ENCODE measurements around the gene MXI1. TPM values are rescaled to one million over a fixed set of nuclear protein-coding genes. Genes with fewer than 3 reads are reported as not detected.

MXI1 gene
- total and polyA plus RNA-seq, 2 experiments from 2014 or later: 5.1 to 8.5 TPM

GRCh38 chr10:110273474-110273873 lies 66.1 kb downstream of the MXI1 start:
- Histone ChIP-seq H3K27ac (ENCODE audit: low read depth) (no peak overlapping the region), H3K4me1 (ENCODE audit: insufficient read depth) (no peaks in the 10 kb centered on the region), H3K27me3 (ENCODE audit: insufficient read depth) (no peaks in the 10 kb centered on the region), H2AFZ (no peak overlapping the region), H3K4me3 (no peak overlapping the region), H3K4me2 (no peak overlapping the region), H3K79me2 (replicated peaks; ENCODE audit: insufficient read depth) (no peaks in the 10 kb centered on the region), H3F3A (replicated peaks; ENCODE audit: low read depth) (no peaks in the 10 kb centered on the region), H3K9me2 (ENCODE audit: insufficient read depth) (no peaks in the 10 kb centered on the region), H4K20me1 (replicated peaks; ENCODE audit: insufficient read depth) (0 out of 2 replicates have a peak, but pooled peaks cover 5% of the 10 kb centered on the region), H3K36me3 (ENCODE audit: insufficient read depth) (no peaks in the 10 kb centered on the region)
- no peaks in the 10 kb centered on the region for H3K36me3 Mint-ChIP-seq (ENCODE audit: low read depth)
- no peak overlapping the region for H3K4me3 Mint-ChIP-seq
- ATAC-seq (no peak), DNase-seq (ENCODE audit: low spot score) (no peak)
- H3K27ac Mint-ChIP-seq: no peak overlapping the region
- H3K9me3 Mint-ChIP-seq: no peaks in the 10 kb centered on the region
- H3K27me3 Mint-ChIP-seq (ENCODE audit: insufficient read depth, low read depth, poor library complexity): peaks cover 1% of the 10 kb centered on the region
- H3K4me1 Mint-ChIP-seq: peaks cover 16% of the 10 kb centered on the region
- TF ChIP-seq, protein P1, sequence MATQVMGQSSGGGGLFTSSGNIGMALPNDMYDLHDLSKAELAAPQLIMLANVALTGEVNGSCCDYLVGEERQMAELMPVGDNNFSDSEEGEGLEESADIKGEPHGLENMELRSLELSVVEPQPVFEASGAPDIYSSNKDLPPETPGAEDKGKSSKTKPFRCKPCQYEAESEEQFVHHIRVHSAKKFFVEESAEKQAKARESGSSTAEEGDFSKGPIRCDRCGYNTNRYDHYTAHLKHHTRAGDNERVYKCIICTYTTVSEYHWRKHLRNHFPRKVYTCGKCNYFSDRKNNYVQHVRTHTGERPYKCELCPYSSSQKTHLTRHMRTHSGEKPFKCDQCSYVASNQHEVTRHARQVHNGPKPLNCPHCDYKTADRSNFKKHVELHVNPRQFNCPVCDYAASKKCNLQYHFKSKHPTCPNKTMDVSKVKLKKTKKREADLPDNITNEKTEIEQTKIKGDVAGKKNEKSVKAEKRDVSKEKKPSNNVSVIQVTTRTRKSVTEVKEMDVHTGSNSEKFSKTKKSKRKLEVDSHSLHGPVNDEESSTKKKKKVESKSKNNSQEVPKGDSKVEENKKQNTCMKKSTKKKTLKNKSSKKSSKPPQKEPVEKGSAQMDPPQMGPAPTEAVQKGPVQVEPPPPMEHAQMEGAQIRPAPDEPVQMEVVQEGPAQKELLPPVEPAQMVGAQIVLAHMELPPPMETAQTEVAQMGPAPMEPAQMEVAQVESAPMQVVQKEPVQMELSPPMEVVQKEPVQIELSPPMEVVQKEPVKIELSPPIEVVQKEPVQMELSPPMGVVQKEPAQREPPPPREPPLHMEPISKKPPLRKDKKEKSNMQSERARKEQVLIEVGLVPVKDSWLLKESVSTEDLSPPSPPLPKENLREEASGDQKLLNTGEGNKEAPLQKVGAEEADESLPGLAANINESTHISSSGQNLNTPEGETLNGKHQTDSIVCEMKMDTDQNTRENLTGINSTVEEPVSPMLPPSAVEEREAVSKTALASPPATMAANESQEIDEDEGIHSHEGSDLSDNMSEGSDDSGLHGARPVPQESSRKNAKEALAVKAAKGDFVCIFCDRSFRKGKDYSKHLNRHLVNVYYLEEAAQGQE (IDR thresholded peaks at IDR 0.05; ENCODE audit: unreplicated experiment): no peak
- TF ChIP-seq NANOG (IDR thresholded peaks at IDR 0.05; ENCODE audit: borderline replicate concordance) (no peak), CREB1 (CRISPR knock-in tag; IDR thresholded peaks at IDR 0.05; ENCODE audit: low read depth) (no peak), POLR2AphosphoS5 (IDR thresholded peaks at IDR 0.05; ENCODE audit: low read depth) (no peak), EZH2phosphoT487 (IDR thresholded peaks at IDR 0.05; ENCODE audit: unreplicated experiment) (no peak), ETS1 (IDR thresholded peaks at IDR 0.05) (no peak), ZNF114 (CRISPR knock-in tag; IDR thresholded peaks at IDR 0.05) (no peak), STAT1 (IDR thresholded peaks at IDR 0.05; ENCODE audit: unreplicated experiment) (no peak), ZNF331 (CRISPR knock-in tag; IDR thresholded peaks at IDR 0.05; ENCODE audit: low read depth) (no peak), ZNF462 (CRISPR knock-in tag; IDR thresholded peaks at IDR 0.05) (no peak), JUNB (IDR thresholded peaks at IDR 0.05; ENCODE audit: unreplicated experiment) (no peak), EZH2 (IDR thresholded peaks at IDR 0.05; ENCODE audit: low read depth, unreplicated experiment) (no peak)
- TF ChIP-seq, protein P2, sequence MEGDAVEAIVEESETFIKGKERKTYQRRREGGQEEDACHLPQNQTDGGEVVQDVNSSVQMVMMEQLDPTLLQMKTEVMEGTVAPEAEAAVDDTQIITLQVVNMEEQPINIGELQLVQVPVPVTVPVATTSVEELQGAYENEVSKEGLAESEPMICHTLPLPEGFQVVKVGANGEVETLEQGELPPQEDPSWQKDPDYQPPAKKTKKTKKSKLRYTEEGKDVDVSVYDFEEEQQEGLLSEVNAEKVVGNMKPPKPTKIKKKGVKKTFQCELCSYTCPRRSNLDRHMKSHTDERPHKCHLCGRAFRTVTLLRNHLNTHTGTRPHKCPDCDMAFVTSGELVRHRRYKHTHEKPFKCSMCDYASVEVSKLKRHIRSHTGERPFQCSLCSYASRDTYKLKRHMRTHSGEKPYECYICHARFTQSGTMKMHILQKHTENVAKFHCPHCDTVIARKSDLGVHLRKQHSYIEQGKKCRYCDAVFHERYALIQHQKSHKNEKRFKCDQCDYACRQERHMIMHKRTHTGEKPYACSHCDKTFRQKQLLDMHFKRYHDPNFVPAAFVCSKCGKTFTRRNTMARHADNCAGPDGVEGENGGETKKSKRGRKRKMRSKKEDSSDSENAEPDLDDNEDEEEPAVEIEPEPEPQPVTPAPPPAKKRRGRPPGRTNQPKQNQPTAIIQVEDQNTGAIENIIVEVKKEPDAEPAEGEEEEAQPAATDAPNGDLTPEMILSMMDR (conservative IDR thresholded peaks at IDR 0.05; ENCODE audit: low read depth in 2 of 2): no peak

All from GM23338 (cell line).